ENCODE results near the gene TAC3. TPM values are rescaled to one million over a fixed set of nuclear protein-coding genes. Genes with fewer than 3 reads are reported as not detected.
"Not testable (repeated sequence)": the region's sequence is repeated elsewhere in the genome, so short reads cannot be mapped to it uniquely, and the experiment has no call there.

The TAC3 gene
- total and polyA plus RNA-seq, 2 donors from 2014 or later, result not detected

- TF ChIP-seq CTCF (IDR thresholded peaks at IDR 0.05; ENCODE audit: borderline replicate concordance, extremely low read depth, insufficient read depth), result no peak
- H3K27ac ChIP-seq (ENCODE audit: low read depth in 2 of 2, low read length in 2 of 2), result no peak overlapping the region
- H3K9ac ChIP-seq (ENCODE audit: low read length in 3 of 3), result no peak overlapping the region
- H3K9me3 ChIP-seq (ENCODE audit: control insufficient read depth in 2 of 3, insufficient read depth in 1 of 3, low read length in 3 of 3), result no peaks in the 10 kb centered on the region
- H3K4me1 ChIP-seq (ENCODE audit: control insufficient read depth in 2 of 3, insufficient read depth in 2 of 3, low read depth in 1 of 3, low read length in 3 of 3), result no peaks in the 10 kb centered on the region
- FAIRE-seq (no peak), DNase-seq (peak in 1 of 5 donors; percentile 18)
- H3K27me3 ChIP-seq (ENCODE audit: control insufficient read depth, insufficient read depth, low read length), result no peaks in the 10 kb centered on the region
- no peak overlapping the region for H3K4me3 ChIP-seq (ENCODE audit: low read length in 3 of 3)
- intact Hi-C loops (cut with DNase I), result no loop called here
- no peaks in the 10 kb centered on the region for H3K36me3 ChIP-seq (ENCODE audit: control insufficient read depth in 2 of 3, insufficient read depth in 3 of 3, low read length in 3 of 3)
These were observed 3.8 kb upstream of the TAC3 start for GRCh38 chr12:57019983-57020719.

GRCh38 chr12:57018906-57019305, 2.6 kb upstream of the TAC3 start:
- Histone ChIP-seq H3K27me3 (ENCODE audit: control insufficient read depth, insufficient read depth, low read length) (no peaks in the 10 kb centered on the region), H3K9me3 (ENCODE audit: control insufficient read depth in 2 of 3, insufficient read depth in 1 of 3, low read length in 3 of 3) (no peaks in the 10 kb centered on the region), H3K9ac (ENCODE audit: low read length in 3 of 3) (no peak overlapping the region), H3K27ac (ENCODE audit: low read depth in 2 of 2, low read length in 2 of 2) (no peak overlapping the region), H3K4me1 (ENCODE audit: control insufficient read depth in 2 of 3, insufficient read depth in 2 of 3, low read depth in 1 of 3, low read length in 3 of 3) (no peaks in the 10 kb centered on the region), H3K4me3 (ENCODE audit: low read length in 3 of 3) (no peak overlapping the region), H3K36me3 (ENCODE audit: control insufficient read depth in 2 of 3, insufficient read depth in 3 of 3, low read length in 3 of 3) (no peaks in the 10 kb centered on the region)
- no peak for FAIRE-seq
- no peak for DNase-seq
- intact Hi-C loops (cut with DNase I), result no loop called here
- no peak for TF ChIP-seq CTCF (IDR thresholded peaks at IDR 0.05; ENCODE audit: borderline replicate concordance, extremely low read depth, insufficient read depth)

GRCh38 chr12:57018353-57018752, 2.0 kb upstream of the TAC3 start:
- H3K27me3 ChIP-seq (ENCODE audit: control insufficient read depth, insufficient read depth, low read length); H3K9ac ChIP-seq (ENCODE audit: low read length in 3 of 3); H3K36me3 ChIP-seq (ENCODE audit: control insufficient read depth in 2 of 3, insufficient read depth in 3 of 3, low read length in 3 of 3); FAIRE-seq; H3K9me3 ChIP-seq (ENCODE audit: control insufficient read depth in 2 of 3, insufficient read depth in 1 of 3, low read length in 3 of 3); DNase-seq; H3K27ac ChIP-seq (ENCODE audit: low read depth in 2 of 2, low read length in 2 of 2); H3K4me3 ChIP-seq (ENCODE audit: low read length in 3 of 3); H3K4me1 ChIP-seq (ENCODE audit: control insufficient read depth in 2 of 3, insufficient read depth in 2 of 3, low read depth in 1 of 3, low read length in 3 of 3); intact Hi-C loops (cut with DNase I): not testable (repeated sequence)

- Histone ChIP-seq H3K9me3 (ENCODE audit: control insufficient read depth in 2 of 3, insufficient read depth in 1 of 3, low read length in 3 of 3) (no peaks in the 10 kb centered on the region), H3K4me1 (ENCODE audit: control insufficient read depth in 2 of 3, insufficient read depth in 2 of 3, low read depth in 1 of 3, low read length in 3 of 3) (peaks cover 0 to 4% (median 0%) of the 10 kb centered on the region in 3 donors), H3K36me3 (ENCODE audit: control insufficient read depth in 2 of 3, insufficient read depth in 3 of 3, low read length in 3 of 3) (no peaks in the 10 kb centered on the region), H3K4me3 (ENCODE audit: low read length in 3 of 3) (no peak overlapping the region), H3K9ac (ENCODE audit: low read length in 3 of 3) (no peak overlapping the region), H3K27ac (ENCODE audit: low read depth in 2 of 2, low read length in 2 of 2) (no peak overlapping the region), H3K27me3 (ENCODE audit: control insufficient read depth, insufficient read depth, low read length) (no peaks in the 10 kb centered on the region)
- intact Hi-C loops (cut with DNase I), result no loop called here
- FAIRE-seq (no peak), DNase-seq (no peak)
- TF ChIP-seq CTCF (IDR thresholded peaks at IDR 0.05; ENCODE audit: borderline replicate concordance, extremely low read depth, insufficient read depth), result no peak
These were observed 3.5 kb downstream of the TAC3 start for GRCh38 chr12:57012600-57013465.

Measured in kidney (tissue), 14 donors.